Measurements from ENCODE around the gene SELENOH. TPM values are rescaled to one million over a fixed set of nuclear protein-coding genes. Genes with fewer than 3 reads are reported as not detected.

SELENOH gene
- total RNA-seq, 1 donor from 2014 or later, result 201 TPM

- intact Hi-C loops (cut with micrococcal nuclease), result loop anchor here (10.0 kb wide), 1 partner anchor 780 kb away; no protein-coding TSS in a partner anchor
Observed at GRCh38 chr11:57745206-57745605, 3.9 kb downstream of the SELENOH start.

- intact Hi-C loops (cut with micrococcal nuclease), result loop anchor here (10.0 kb wide), 1 partner anchor 778 kb away; no protein-coding TSS in a partner anchor
Observed at GRCh38 chr11:57746920-57747319, 5.6 kb downstream of the SELENOH start.

GRCh38 chr11:57751176-57751575 lies 9.9 kb downstream of the SELENOH start:
- intact Hi-C loops (cut with micrococcal nuclease), result loop anchor here (1.0 kb wide), 1 partner anchor 49 kb away; no protein-coding TSS in a partner anchor

GRCh38 chr11:57751676-57752253 lies 10.5 kb downstream of the SELENOH start, which contains the start of gene BTBD18:
BTBD18 (minus strand) TSS chr11:57751819; CDS start chr11:57751188, 631 bp downstream.
- intact Hi-C loops (cut with micrococcal nuclease), result loop anchor here (1.0 kb wide), 1 partner anchor 49 kb away; no protein-coding TSS in a partner anchor

- intact Hi-C loops (cut with micrococcal nuclease), result no loop called here
Observed at GRCh38 chr11:57752954-57753353, 11.7 kb downstream of the SELENOH start.

GRCh38 chr11:57758174-57758573 lies 16.9 kb downstream of the SELENOH start:
- intact Hi-C loops (cut with micrococcal nuclease), result no loop called here

GRCh38 chr11:57761301-57762234 lies 20.3 kb downstream of the SELENOH start, which contains the start of gene CTNND1:
CTNND1 (plus strand) TSS chr11:57761802; CDS start chr11:57791479, 29,677 bp downstream.
- intact Hi-C loops (cut with micrococcal nuclease), result no loop called here

DNA sequence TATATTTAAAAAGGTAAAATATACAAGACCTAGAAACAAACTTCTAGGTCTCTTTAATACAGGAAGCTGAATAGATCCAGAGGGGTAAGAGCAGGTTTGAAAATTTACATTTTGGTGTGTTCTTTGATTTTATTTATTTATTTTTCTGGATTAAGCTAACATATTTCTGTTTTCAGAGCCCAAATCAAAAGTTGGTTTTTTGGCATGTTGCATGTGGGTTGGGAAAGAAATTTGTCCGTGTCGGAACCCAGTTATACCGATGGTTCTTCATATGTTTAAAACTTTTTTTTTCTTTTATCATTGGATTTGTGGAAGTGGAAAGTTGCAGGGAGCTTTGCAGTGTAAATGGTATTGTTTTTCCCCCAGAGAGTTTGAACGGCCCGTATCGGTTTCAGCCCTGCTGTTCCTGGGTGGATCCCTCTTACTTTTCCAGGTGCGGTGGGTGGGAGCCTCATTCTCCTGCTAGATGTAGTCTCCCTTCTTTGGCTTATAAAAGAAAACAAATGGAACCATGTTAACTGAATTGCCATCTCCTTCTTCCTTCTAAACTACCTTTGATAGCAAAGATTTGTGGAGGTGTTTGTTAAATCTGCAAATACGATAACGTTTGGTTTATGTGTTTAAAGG lies 21.1 kb downstream of the SELENOH start:
- intact Hi-C loops (cut with micrococcal nuclease), result no loop called here

DNA sequence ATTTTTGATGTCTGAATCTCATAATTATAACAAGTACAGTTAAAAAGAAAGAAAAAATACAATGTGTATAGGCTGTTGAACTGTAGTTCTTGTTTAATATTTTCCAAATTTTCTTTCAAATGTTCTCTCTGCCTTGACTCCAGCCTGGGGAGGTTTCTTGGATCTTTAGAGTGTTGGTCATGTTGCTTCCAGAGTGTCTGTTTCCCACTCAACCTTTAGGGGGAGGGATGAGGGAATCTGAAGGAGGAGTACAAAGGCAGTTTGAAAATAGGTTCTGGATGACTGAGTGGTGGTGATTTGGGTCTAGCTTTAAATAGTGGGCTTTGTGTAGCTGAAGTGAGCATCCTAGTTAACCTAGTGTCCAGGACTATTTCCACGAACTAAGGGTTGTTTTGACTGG lies 22.3 kb downstream of the SELENOH start:
- intact Hi-C loops (cut with micrococcal nuclease), result no loop called here

- intact Hi-C loops (cut with micrococcal nuclease), result no loop called here
Observed at GRCh38 chr11:57764021-57764420, 22.7 kb downstream of the SELENOH start.

- intact Hi-C loops (cut with micrococcal nuclease), result no loop called here
Observed at GRCh38 chr11:57764566-57764965, 23.3 kb downstream of the SELENOH start.

- intact Hi-C loops (cut with micrococcal nuclease), result no loop called here
Observed at GRCh38 chr11:57764972-57765371, 23.7 kb downstream of the SELENOH start.

- intact Hi-C loops (cut with micrococcal nuclease), result no loop called here
Observed at GRCh38 chr11:57770793-57771192, 29.5 kb downstream of the SELENOH start.

DNA sequence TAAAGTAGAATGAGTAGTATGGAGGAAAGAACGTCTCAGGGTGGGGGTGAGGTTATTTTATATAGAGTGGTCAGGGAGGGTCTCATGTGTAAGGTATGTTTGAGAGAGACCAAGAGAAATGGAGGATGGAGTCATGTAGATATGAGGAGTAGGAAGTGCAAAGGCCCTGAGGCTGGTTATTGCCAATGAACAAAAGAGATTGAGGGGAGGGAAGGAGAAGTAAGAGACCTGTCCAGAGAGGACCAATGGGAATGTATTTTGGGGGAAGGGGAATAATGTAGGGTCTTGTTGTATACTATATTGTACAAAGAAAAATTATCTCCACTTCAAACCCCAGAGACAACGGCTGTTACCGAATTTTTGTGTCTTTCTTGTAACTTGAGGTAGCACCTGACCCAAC lies 30.1 kb downstream of the SELENOH start:
- intact Hi-C loops (cut with micrococcal nuclease), result no loop called here

DNA sequence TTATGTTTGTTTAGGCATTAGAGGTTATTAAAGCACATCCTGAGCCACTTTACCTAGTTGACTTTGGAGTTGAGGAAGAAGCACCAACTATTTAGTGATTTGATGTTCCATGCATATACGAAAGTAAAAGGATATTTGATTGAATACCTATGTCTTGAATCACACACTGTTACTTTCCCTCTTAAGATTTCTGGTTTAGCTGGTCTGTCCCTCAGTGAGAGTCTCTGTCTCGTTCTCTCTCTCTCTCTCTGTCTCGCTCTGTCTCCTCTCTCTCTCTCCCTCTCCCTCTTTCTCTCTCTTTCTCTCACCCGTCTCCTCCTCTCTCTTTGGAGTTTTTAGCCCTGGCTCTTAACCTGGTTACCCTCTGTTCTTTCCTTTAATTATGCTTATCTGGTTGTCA lies 31.3 kb downstream of the SELENOH start:
- intact Hi-C loops (cut with micrococcal nuclease), result no loop called here

DNA sequence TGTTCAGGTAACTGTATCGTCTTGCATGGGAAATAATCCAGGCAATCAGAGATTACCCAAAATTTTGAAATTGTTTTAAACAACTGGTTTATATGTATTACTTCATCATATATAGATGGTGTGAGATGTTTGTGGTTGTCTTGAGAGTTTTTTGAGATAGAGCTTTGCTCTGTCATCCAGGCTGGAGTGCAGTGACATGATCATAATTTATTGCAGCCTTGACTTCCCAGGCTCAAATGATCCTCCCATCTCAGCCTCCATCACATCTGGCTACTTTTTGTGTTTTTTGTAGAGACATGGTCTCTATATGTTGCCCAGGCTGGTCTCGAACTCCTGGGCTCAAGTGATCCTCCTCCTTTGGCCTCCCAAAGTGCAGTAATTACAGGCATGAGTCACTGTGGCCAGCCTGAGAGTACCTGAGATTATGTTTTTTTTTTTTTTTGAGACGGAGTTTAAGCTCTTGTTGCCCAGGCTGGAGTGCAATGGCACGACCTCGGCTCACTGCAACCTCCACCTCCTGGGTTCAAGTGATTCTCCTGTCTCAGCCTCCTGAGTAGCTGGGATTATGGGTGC lies 31.8 kb downstream of the SELENOH start:
- intact Hi-C loops (cut with micrococcal nuclease), result no loop called here

DNA sequence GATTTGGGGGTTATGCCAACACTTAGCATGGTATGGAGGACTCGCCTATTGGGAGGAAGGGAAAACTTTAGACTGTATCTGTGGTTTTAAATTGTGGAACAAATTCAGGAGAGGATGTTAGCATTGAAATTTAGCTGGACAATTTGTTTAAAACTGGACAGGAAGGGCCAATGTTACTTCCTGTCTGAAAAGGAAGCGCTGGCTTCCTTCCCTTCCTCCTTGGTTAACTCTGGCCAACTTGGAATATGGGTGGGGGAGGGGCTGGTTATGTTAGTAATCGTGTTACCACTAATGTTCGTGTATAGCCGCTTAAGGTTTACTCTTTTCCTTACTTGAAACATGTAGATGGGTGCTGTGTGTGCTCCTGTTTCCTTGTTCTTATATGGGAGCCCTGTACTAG lies 34.2 kb downstream of the SELENOH start:
- intact Hi-C loops (cut with micrococcal nuclease), result no loop called here

DNA sequence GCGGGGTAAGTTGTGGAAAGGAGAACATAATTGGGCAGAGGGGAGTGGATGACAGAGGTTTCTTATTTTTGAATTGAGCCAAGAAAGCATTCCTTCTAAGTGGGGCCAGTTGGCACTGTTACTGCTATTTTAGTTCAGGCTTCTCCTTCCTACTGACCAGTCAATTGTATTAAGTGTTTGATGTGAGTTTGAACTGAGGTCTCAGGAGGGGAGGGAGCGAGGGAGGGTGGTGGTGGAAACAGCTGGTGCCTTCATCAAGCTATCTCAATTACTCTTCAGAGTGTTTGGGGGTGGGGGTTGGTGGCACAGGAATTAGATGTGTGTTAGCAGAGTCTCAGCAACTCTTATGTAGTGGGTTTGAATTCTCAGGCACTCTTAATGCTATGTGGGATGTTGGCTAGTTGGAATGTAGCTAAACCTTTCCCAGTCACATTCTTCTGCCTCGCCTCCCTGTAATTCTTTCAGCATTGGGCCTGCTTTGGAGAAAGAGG lies 34.8 kb downstream of the SELENOH start:
- intact Hi-C loops (cut with micrococcal nuclease), result no loop called here

GRCh38 chr11:57776577-57777210 lies 35.4 kb downstream of the SELENOH start:
- intact Hi-C loops (cut with micrococcal nuclease), result no loop called here

DNA sequence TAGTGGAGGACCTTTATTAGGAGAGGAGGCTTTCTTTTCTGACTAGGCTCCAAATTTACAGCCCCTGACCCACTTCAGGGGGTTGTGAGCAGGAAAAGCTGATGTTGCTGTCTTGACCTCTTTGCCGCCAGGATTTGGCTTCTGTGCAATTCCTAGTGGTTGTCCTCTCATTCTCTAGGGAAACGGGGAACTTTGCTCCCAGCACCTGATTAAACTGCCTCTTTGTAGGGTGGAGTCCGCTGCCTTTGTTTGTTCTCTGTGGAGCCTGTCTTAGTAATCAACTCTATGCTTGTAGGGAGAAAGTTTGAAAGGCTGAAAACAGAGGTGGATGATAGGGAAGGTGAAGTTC lies 36.7 kb downstream of the SELENOH start:
- intact Hi-C loops (cut with micrococcal nuclease), result no loop called here
